ENCODE data around the gene SUGP2.

- TF ChIP-seq, protein P1, sequence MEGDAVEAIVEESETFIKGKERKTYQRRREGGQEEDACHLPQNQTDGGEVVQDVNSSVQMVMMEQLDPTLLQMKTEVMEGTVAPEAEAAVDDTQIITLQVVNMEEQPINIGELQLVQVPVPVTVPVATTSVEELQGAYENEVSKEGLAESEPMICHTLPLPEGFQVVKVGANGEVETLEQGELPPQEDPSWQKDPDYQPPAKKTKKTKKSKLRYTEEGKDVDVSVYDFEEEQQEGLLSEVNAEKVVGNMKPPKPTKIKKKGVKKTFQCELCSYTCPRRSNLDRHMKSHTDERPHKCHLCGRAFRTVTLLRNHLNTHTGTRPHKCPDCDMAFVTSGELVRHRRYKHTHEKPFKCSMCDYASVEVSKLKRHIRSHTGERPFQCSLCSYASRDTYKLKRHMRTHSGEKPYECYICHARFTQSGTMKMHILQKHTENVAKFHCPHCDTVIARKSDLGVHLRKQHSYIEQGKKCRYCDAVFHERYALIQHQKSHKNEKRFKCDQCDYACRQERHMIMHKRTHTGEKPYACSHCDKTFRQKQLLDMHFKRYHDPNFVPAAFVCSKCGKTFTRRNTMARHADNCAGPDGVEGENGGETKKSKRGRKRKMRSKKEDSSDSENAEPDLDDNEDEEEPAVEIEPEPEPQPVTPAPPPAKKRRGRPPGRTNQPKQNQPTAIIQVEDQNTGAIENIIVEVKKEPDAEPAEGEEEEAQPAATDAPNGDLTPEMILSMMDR (IDR thresholded peaks at IDR 0.05): no peak
- TF ChIP-seq POLR2AphosphoS5 (IDR thresholded peaks at IDR 0.05) (no peak), POLR2A (IDR thresholded peaks at IDR 0.05) (no peak)
These were observed 28.2 kb upstream of the SUGP2 start for GRCh38 chr19:19061506-19061905.
